Stimulated activated CD8-positive, alpha-beta memory T cell treated with anti-CD3 and anti-CD28 coated beads, Interleukin-15, amount 100 ng/mL, for 1 hour (primary cell): ENCODE results near the gene RIC1.
"Not testable (repeated sequence)": the region's sequence is repeated elsewhere in the genome, so short reads cannot be mapped to it uniquely, and the experiment has no call there.

Experiments used
- DNase-seq: peaks from one replicate; pipeline ENCODE4 v3.0.0-alpha.2; 2020; ENCODE audit warnings: low read depth

RIC1 gene

DNA sequence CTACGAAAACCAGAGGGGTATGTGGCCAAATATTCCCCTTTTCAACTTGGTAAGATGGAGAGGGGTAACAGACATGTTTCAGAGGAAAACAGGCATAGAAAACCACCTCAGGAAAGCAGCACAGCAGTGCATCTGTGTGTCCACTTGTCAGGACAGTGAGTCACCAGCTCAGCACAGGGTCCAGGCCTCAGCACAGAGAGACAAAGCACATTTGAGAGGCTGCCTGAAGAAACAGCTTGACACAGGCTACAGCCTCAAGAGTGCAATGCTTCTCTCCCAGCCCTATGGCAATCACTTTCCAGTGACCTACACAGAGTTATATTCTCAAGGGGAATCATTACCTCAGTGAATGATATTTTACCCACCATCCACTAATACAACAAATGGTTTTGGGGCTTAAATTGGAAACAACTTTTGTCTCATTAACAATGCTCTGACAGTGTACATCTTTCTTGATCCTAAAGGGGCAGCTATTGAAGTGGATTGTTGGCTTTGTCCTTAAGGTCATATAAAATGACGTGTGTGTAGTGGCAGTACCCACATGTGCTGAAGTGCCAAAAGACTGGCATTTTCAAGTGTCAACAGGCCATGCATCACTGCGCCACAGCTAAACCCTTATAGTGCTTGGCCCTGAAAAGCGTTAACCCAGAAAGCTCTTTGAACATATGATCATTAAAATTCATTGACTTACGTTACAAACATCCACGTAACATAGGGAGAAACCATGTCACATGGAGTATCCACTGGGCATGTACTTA lies 157.6 kb downstream of the RIC1 start:
- DNase-seq = no peak

DNA sequence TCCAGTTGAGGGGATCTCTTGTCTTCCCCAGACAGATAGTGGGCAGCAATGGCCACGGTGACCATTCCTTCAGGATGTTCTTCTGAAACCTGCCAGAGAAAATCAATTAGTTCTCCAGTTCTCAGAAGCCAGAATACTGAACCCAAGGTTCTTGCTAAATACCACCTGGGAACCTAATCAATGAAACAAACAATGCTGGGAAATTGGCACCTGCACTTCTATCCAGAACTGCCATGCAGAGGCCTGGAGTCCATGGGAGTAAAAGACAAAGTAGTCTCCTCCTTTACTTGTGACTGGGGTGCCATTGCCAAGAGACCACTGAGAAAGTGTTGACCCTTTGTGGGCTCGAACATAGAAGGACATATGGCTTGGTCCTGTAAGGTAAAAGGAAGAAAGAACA lies 158.3 kb downstream of the RIC1 start:
- no peak for DNase-seq

DNA sequence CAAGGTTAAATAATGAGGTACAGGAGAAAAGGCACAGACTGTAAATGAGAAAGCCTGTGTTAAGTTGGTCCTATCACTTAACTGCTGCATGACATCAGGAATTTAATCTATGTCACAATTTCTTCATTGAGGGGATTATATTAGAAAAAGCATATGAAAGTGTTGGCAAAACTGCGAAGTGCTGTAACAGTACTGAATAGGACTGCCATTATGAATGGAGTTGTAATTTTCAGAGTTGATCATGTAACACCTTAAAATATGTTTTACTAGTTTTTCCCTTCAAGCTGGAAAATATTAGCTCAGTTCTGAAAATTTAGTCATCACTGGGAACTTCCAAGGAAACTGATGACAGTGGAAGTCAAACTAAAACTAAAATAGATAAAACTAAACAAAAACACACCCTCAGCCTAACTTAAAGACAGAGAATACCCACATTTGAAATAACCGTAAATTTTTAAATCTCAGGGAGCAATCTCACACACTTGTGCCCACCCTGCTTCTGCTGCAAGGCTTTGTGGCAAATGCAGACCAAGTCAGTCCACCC lies 158.9 kb downstream of the RIC1 start:
- no peak for DNase-seq

DNA sequence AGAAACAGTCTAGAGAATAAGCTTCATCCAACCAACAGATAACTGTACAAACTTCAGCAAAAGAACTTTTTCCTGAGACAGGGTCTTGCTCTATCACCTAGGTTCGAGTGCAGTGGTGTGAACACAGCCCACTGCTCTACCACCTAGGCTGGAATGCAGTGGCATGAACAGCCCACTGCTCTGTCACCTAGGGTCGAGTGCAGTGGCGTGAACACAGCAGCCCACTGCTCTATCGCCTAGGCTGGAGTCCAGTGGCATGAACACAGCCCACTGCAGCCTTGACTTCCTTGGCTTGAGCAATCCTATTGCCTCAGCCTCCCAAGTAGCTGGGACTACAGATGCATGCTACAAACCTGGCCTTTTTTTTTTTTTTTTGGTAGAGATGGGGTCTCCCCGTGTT lies 160.6 kb downstream of the RIC1 start:
- no peak for DNase-seq

DNA sequence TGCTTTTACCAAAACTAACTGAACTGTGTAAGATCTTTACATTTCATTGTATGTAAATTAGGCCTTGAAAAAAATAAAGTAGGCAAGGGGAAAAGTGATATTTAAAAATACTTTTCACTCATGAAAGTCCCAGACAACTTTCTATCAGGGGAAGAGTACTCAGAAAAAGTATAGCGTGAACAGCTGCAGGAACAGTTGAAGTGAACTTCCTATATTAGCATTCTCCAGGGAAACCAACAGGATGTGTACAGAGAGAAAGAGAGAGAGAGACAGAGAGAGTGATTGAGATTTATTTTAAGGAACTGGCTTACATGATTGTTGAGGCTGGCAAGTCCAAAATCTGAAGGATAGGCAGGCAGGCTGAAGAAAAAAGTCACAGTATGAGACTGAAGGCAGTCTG lies 162.0 kb downstream of the RIC1 start:
- no peak for DNase-seq

DNA sequence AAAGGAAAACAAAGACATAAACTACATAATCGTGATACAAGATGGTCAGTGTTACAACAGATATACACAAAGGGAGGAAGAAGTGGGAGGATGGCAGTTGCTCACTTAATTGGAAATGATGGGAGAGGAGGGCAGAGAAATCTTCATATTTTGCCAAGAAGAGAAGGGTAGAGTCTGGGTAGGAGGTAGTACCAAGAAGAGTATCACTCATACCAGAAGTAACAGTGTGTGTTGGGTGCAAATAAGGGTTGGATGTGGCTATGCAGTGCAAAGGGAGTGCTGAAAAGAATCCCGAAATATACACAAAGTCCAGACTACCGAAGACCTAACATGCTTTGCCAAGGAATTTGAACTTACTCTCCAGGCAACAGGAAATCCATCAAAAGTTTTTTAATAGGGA lies 163.0 kb downstream of the RIC1 start:
- DNase-seq = no peak

DNA sequence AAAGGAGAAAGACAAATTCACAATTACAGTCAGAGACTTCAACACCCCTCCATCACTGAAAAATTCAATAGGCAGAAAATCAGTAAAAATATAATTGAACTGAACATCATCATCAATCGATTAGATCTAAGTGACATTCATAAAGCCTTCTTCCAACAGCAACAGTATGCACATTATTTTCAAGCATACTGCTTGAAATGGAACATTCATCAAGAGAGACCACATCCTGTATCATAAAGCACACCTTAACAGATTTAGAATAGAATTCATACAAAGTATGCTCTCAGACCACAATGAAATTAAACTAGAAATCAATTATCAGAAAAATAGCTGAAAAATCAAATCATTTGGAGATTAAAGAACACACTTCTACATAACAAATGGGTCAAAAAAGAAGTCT lies 164.9 kb downstream of the RIC1 start:
- DNase-seq = no peak

DNA sequence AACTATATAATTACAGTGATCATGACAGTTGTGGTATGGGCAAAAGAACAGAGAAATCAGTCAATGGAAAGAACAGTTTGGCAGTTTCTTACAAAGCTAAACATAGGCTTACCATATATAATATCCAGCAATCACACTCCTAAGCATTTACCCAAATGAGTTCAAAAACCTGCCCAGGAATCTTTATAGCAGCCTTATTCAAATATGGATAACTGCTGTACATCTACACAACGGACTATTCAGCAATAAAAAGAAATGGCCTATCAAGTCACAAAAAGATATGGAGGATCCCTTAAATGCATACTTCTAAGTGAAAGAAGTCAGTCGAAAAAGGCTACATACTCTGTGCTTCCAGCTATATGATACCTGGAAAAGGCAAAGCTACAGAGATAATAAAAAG lies 167.4 kb downstream of the RIC1 start:
- no peak for DNase-seq

DNA sequence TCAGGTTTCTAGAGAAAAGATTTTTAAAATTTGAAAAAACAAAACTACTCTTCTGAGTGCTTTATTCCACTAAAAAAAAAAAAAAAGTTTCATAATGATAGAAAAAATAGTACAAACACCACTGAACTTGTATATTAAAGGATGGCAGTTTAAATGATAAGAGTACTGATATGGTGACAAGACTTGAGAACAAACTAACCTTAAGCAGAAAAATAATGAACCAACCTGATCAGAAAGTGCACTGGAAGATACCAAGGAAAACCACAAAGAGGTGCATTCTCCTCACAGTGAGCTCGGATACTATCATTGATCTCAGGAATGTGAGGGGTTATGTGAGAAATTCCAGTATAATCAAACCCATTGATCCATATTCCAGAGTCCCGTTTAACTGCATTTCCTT lies 169.7 kb downstream of the RIC1 start:
- no peak for DNase-seq

DNA sequence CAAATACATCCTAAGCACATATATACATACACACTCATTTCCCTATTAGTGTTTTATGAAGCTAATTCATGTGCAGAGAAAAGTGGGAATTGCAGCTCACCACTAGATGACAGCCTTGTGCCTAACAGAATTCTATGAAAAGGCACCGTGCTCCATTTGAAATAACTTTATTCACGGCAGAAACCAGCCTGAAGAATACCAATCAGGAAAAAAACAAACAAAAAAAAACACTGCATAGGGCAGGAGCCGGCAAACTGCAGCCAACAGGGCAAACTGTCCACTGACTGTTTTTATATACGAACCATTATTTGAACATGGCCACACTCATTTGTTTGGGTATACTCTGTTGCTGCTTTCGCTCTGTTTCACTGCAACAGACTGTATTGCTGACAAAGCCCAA lies 170.4 kb downstream of the RIC1 start:
- no peak for DNase-seq

DNA sequence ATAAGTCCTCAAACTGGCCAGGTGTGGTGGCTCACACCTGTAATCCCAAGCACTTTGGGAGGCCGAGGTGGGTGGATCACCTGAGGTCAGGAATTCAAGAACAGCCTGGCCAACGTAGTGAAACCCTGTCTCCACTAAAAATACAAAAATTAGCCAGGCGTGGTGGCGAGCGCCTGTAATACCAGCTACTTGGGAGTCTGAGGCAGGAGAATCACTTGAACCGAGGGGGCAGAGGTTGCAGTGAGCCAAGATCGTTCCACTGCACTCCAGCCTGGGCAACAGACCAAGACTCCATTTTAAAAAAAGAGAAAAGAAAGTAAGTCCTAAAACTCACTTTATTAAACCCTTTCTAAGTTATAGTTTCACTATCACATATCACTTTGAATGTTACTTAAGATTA lies 171.5 kb downstream of the RIC1 start:
- DNase-seq = not testable (repeated sequence)

DNA sequence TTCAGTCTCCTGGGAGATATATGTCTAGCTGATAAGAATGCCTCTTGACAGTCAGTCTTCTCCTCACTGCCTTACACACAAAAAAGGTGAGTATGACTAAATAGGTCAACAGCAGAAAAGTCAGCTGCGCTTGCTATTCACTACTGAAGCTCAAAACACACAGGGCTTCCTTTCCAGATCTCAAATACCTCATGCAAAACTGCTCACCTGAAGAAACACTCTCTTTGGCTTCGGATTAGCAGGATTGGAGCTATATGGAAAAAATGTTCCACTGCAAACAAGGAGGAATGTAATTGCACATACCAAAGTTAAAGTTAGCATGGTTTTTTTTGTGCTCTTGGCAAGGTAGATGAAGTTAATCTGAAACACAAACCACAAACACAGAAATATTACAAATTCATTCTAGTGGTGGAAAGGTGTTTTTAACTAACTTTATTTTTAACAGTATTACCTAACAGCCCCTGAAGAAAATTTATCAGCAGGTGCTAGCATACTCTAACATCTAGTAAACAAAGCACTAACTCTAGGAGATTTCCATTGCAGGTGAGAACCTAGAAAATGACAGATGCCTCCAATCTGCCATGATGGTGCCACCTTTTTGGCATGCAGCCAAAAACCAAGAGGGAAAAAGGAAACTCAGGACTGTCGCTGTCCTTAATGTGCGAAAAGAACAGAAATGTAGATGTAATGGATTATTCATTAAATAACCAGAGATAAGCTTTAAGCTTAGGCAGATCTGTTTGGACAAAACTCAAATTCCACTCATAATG lies 172.2 kb downstream of the RIC1 start:
- no peak for DNase-seq

DNA sequence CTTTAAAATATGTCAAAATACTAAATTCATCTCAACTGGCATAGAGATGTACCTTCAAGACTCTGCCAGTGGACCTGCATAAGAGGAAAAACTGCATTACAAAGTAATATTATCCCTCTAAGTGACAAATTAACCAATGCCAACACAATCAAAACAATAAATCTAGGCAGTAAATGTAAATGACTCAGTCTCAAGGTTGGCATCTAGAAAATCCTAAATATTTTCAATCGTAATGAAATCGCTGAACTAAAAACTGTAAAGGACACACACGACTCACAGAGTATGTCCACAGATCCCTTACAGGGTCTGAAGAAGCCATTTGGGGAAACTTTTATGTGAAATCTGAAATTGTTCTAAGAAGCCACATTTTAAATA lies 172.8 kb downstream of the RIC1 start:
- DNase-seq = no peak

DNA sequence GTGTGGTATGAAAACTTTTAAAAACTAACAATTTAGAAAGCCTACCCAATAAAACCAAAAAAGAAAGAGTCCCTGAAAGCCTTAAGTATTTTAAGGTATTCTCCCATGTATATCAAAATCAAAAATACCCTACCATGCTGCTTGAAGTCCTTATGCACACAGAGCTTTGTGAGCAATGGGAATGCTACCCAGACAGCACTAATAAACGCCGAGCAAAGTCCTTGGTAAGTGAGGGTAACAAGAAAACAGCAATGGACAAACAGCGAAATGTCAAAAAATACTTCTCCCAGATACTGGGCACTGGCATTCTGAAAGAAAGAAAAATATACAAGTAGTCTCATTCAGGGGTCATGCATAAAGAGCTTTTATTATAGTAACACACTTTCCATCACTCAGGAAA lies 176.6 kb downstream of the RIC1 start:
- no peak for DNase-seq

DNA sequence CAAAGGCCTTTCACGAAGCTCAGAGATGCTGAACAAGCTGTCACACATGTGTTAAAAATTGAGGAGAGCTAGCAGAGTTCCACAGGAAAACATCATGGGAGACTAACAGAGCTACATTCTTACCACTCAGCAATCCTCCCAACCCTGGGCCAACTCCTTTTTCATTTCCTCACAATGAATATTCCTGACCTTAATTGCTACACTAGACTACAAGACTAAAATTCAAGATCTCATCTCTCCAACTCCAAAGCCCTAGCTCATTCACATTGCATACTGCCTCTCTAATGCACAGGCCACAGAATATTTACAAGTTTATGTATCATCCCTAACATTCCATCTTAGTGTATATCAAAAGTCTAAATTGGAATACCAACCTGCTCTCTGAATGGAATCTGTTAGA lies 182.8 kb downstream of the RIC1 start:
- no peak for DNase-seq

DNA sequence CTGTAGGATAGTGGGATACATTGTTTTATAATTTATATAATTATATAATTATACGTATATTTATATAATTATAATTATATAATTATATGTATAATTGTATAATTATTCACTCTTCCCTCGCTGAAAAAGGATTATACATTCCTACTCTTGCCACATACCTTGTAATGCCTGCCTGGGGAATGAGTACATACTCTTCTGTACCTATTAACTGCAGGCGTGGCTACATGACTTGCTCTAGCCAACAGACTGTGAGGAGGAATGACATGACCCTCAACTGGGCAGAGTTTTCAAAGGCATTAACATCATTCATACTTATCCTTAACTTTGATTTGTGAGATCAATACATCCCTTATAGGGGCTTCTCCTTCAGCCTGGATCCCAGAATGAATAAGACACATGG lies 184.9 kb downstream of the RIC1 start:
- no peak for DNase-seq

DNA sequence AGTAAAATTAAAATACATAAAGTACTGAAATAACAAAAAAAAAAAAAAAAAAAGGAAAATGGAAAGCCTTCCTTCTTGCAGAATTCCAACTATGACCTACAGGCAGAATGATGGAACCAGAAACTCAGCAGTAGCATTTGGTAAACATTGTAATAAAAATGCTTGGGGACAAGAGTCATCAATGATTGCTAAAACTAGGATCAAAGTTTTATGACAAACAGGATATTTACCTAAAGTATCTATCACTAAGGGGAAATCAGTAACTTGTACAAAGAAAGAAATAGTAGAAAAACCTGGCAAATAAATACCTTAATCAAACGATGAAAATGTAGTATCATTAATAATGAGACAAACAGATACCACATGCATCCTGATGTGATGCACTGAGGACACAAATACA lies 186.6 kb downstream of the RIC1 start:
- DNase-seq = no peak

DNA sequence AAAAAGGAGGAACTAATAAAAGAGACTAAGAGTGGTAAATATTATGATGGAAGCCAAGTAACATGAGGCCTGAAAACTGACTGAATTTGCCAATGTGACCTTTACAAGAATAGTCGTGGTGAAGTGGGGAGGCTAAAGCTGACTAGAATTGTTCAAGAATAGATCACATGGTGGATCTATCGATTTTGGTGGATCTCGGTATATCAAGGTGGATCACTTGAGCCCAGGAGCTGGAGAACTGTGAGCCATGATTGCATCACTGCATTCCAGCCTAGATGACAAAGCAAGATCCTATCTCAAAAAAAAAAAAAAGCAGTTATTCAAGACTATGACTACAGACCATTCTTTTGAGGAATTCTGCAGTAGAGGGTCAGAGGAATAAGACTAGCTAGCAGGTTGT lies 189.0 kb downstream of the RIC1 start:
- DNase-seq = no peak

DNA sequence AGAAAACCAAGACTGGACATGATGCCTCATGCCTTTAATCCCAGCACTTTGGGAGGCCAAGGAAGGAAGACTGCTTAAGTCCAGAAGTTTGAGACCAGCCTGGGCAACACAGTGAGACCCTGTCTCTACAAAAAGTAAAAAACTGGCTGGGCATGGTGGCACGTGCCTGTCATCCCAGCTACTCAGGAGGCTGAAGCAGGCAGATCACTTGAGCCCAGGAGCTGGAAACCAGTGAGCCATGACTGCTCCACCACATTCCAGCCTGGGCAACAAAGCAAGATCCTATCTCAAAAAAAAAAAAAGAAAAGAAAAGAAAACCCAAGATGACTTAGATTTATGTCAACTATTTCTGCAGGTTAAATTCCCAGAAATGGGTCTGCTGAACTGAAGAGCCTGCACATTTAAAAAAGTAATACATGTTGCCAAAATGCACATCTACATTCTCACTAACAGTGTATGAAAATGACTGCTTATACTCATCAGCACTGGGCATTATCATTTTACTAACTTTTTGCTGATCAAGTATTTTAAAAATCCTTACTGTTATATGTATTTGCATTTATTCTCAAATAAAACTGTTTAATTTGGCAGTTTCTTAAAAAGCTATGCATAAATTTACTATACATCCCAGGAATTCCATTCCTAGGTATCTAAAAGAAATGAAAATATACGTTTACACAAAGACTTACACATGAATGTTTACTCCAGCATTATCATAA lies 189.7 kb downstream of the RIC1 start:
- DNase-seq = no peak

DNA sequence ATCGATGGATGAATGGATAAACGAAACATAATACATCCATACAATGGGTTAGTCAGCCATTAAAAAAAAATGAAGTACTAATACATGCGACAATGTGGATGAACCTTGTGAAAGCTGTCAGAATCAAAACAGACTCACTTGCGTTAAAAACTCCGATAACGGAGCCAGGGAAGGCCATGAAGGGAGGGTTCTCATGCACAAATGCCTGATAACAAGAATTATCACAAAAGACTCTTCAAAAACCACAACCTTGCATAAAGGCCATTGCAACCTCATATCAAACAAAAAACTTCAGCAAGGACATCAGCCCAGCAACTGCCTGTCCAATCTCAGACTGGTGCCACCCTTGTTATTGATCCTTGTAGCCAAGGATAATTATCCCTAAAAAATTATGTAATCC lies 190.3 kb downstream of the RIC1 start:
- DNase-seq = no peak

DNA sequence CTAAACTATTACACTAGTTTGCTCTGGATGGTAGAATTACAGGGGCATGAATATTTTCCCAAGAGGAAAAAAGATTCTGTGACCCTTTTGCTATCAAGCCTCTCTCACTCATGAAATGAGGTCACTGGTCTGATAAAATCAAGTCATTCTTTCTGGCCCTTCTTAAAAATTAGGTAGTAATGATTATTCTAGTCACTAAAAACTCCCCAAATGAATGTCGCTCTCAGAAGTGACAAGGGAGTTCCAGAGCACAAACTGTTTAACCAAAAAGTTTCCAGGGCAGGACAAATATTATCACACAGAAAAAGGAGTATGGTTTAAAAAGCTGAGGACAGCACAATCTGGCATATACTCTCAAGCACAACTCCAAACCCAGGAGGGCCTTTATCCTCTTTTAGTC lies 191.5 kb downstream of the RIC1 start:
- DNase-seq = no peak

DNA sequence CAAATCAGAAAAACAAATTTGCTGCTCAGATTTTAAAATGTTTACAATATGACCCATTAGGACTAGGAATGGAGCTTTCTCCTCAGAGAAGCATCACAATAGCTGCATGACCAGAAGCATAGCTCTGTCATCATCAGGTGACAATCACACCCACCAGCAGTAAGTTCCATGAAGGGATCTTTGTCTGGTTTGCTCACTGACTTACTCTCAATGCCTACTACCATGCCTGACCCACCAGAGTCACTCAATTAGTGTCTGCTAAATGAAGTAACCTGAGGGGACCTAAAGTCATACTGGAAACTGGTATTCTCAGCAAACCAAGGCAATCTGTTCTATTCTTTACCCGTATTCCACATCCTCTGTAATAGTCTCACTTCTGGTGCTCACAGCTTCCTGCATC lies 196.3 kb downstream of the RIC1 start:
- no peak for DNase-seq
